ENCODE measurements around the gene CTNNA2. TPM values are rescaled to one million over a fixed set of nuclear protein-coding genes. Genes with fewer than 3 reads are reported as not detected.

Gene CTNNA2
- polyA plus RNA-seq, 1 of the 3 experiments (the other 2 are of a cell fraction), result 0.30 TPM

DNA sequence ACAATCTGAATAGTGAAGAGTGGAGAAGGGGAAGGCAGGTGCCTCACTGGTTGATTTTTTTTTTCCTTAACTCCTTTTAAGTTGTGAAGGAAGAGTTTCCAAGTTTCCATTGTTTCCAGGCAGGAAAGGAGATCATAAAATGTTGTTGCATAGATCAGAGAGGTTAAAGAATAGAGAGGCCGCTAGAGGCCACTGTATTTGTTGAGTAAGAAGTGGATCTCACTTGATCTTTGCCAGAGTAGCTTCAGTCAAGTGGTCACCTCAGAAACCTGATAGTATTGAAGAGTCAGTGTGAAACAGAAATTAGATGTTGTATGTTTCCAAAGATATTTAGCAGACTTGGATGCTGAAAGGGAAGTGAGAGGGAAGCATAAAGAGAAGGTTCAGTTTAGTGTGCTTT lies 17.6 kb downstream of the CTNNA2 start:
- ChIA-PET CTCF (interaction anchor here (0.6 to 1.9 kb wide), 6 partner anchors 12 to 358 kb away, joined by 3 to 6 read pairs (median 3); no protein-coding TSS in a partner anchor), POLR2A (no interaction called here)
- Histone ChIP-seq H2AFZ (ENCODE audit: low read depth) (no peak overlapping the region), H4K20me1 (ENCODE audit: insufficient read depth) (no peaks in the 10 kb centered on the region), H3K4me3 (ENCODE audit: low read depth in 2 of 2, low read length in 1 of 2) (no peak overlapping the region), H3K4me2 (no peak overlapping the region), H3K4me1 (ENCODE audit: control insufficient read depth in 1 of 2, insufficient read depth in 2 of 2, low read depth in 1 of 2, low read length in 1 of 2) (no peaks in the 10 kb centered on the region; a peak in 1 of 4 replicates), H3K9ac (no peak overlapping the region), H3K27ac (ENCODE audit: low read depth in 2 of 2, low read length in 1 of 2) (no peak overlapping the region), H3F3A (replicated peaks; ENCODE audit: insufficient read depth) (no peaks in the 10 kb centered on the region), H3K9me2 (no peaks in the 10 kb centered on the region), H3K9me3 (no peaks in the 10 kb centered on the region), H3K36me3 (replicated peaks in 1 of 2; ENCODE audit: control insufficient read depth in 1 of 2, insufficient read depth in 2 of 2, low read length in 1 of 2) (no peaks in the 10 kb centered on the region), H3K27me3 (ENCODE audit: insufficient read depth) (no peaks in the 10 kb centered on the region), H3K79me2 (ENCODE audit: insufficient read depth) (no peaks in the 10 kb centered on the region)
- DNase-seq, result no peak
- TF ChIP-seq, protein P1, sequence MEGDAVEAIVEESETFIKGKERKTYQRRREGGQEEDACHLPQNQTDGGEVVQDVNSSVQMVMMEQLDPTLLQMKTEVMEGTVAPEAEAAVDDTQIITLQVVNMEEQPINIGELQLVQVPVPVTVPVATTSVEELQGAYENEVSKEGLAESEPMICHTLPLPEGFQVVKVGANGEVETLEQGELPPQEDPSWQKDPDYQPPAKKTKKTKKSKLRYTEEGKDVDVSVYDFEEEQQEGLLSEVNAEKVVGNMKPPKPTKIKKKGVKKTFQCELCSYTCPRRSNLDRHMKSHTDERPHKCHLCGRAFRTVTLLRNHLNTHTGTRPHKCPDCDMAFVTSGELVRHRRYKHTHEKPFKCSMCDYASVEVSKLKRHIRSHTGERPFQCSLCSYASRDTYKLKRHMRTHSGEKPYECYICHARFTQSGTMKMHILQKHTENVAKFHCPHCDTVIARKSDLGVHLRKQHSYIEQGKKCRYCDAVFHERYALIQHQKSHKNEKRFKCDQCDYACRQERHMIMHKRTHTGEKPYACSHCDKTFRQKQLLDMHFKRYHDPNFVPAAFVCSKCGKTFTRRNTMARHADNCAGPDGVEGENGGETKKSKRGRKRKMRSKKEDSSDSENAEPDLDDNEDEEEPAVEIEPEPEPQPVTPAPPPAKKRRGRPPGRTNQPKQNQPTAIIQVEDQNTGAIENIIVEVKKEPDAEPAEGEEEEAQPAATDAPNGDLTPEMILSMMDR (IDR thresholded peaks at IDR 0.05), result peak; percentile 22; the same call in 1 of the 2 replicates
- TF ChIP-seq GABPA (IDR thresholded peaks at IDR 0.05; ENCODE audit: low read depth) (no peak), RAD21 (IDR thresholded peaks at IDR 0.05; ENCODE audit: low read length) (peak; percentile 52; the same call in 1 of the 2 replicates)
- WGBS (ENCODE audit: low lambda C conversion rate), result 19% methylated on average over 1 of the region's 1 CpG

GRCh38 chr2:79547568-79547967 lies 34.7 kb downstream of the CTNNA2 start:
- H3K4me3 ChIP-seq (ENCODE audit: low read depth in 2 of 2, low read length in 1 of 2), result no peak overlapping the region
- DNase-seq, result no peak
- H2AFZ ChIP-seq (ENCODE audit: low read depth), result no peak overlapping the region
- H3K27ac ChIP-seq (ENCODE audit: low read depth in 2 of 2, low read length in 1 of 2), result no peak overlapping the region
- H3K9me2 ChIP-seq, result no peaks in the 10 kb centered on the region
- no peaks in the 10 kb centered on the region for H3K36me3 ChIP-seq (replicated peaks in 1 of 2; ENCODE audit: control insufficient read depth in 1 of 2, insufficient read depth in 2 of 2, low read length in 1 of 2)
- no peaks in the 10 kb centered on the region for H3K79me2 ChIP-seq (ENCODE audit: insufficient read depth)
- CTCF ChIA-PET, result interaction anchor here (0.7 kb wide), 1 partner anchor 311 kb away, joined by 3 read pairs; no protein-coding TSS in a partner anchor
- H3K9me3 ChIP-seq, result peaks cover 2% of the 10 kb centered on the region; the same call in 1 of the 2 replicates
- 28% methylated on average over 2 of the region's 2 CpGs for WGBS (ENCODE audit: low lambda C conversion rate)
- no peaks in the 10 kb centered on the region for H3F3A ChIP-seq (replicated peaks; ENCODE audit: insufficient read depth)
- no peak overlapping the region for H3K9ac ChIP-seq
- H3K4me2 ChIP-seq, result no peak overlapping the region
- no peaks in the 10 kb centered on the region for H3K4me1 ChIP-seq (ENCODE audit: control insufficient read depth in 1 of 2, insufficient read depth in 2 of 2, low read depth in 1 of 2, low read length in 1 of 2)
- H3K27me3 ChIP-seq (ENCODE audit: insufficient read depth), result no peaks in the 10 kb centered on the region
- POLR2A ChIA-PET, result no interaction called here
- H4K20me1 ChIP-seq (ENCODE audit: insufficient read depth), result no peaks in the 10 kb centered on the region
- no peak for TF ChIP-seq NFIC (IDR thresholded peaks at IDR 0.05; ENCODE audit: borderline replicate concordance)
- TF ChIP-seq USF2 (IDR thresholded peaks at IDR 0.05; ENCODE audit: borderline replicate concordance, low read depth, low read length), result no peak
- TF ChIP-seq EZH2phosphoT487 (IDR thresholded peaks at IDR 0.05; ENCODE audit: borderline replicate concordance, low read depth), result no peak
- TF ChIP-seq, protein P2, sequence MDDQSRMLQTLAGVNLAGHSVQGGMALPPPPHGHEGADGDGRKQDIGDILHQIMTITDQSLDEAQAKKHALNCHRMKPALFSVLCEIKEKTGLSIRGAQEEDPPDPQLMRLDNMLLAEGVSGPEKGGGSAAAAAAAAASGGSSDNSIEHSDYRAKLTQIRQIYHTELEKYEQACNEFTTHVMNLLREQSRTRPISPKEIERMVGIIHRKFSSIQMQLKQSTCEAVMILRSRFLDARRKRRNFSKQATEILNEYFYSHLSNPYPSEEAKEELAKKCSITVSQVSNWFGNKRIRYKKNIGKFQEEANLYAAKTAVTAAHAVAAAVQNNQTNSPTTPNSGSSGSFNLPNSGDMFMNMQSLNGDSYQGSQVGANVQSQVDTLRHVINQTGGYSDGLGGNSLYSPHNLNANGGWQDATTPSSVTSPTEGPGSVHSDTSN (IDR thresholded peaks at IDR 0.05), result no peak
- TF ChIP-seq GABPA (IDR thresholded peaks at IDR 0.05; ENCODE audit: low read depth), result no peak
- TF ChIP-seq, protein P1 (IDR thresholded peaks at IDR 0.05), result no peak
- no peak for TF ChIP-seq TAF1 (IDR thresholded peaks at IDR 0.05; ENCODE audit: borderline replicate concordance, low read depth, low read length)
- TF ChIP-seq, protein P3, sequence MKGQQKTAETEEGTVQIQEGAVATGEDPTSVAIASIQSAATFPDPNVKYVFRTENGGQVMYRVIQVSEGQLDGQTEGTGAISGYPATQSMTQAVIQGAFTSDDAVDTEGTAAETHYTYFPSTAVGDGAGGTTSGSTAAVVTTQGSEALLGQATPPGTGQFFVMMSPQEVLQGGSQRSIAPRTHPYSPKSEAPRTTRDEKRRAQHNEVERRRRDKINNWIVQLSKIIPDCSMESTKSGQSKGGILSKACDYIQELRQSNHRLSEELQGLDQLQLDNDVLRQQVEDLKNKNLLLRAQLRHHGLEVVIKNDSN (IDR thresholded peaks at IDR 0.05; ENCODE audit: borderline replicate concordance, low read depth), result no peak
- no peak for TF ChIP-seq GATA2 (CRISPR knock-in tag; IDR thresholded peaks at IDR 0.05)
- no peak for TF ChIP-seq JUND (IDR thresholded peaks at IDR 0.05)
- no peak for TF ChIP-seq RCOR1 (IDR thresholded peaks at IDR 0.05; ENCODE audit: low read length)
- TF ChIP-seq MXI1 (IDR thresholded peaks at IDR 0.05; ENCODE audit: low read depth, low read length), result no peak
- TF ChIP-seq ELF1 (IDR thresholded peaks at IDR 0.05), result no peak
- TF ChIP-seq NRF1 (IDR thresholded peaks at IDR 0.05; ENCODE audit: low read depth, low read length), result no peak
- no peak for TF ChIP-seq CHD2 (IDR thresholded peaks at IDR 0.05; ENCODE audit: low read length, partially characterized antibody)
- no peak for TF ChIP-seq REST (IDR thresholded peaks at IDR 0.05; ENCODE audit: low read depth, low read length)

All from SK-N-SH (cell line).